Femur (tissue), 1 donor: ENCODE measurements around the gene MAPK8IP3.

Experiments used
- DNase-seq: peaks from one replicate; pipeline ENCODE4 v3.0.0-alpha.2; 2017

The MAPK8IP3 gene

DNA sequence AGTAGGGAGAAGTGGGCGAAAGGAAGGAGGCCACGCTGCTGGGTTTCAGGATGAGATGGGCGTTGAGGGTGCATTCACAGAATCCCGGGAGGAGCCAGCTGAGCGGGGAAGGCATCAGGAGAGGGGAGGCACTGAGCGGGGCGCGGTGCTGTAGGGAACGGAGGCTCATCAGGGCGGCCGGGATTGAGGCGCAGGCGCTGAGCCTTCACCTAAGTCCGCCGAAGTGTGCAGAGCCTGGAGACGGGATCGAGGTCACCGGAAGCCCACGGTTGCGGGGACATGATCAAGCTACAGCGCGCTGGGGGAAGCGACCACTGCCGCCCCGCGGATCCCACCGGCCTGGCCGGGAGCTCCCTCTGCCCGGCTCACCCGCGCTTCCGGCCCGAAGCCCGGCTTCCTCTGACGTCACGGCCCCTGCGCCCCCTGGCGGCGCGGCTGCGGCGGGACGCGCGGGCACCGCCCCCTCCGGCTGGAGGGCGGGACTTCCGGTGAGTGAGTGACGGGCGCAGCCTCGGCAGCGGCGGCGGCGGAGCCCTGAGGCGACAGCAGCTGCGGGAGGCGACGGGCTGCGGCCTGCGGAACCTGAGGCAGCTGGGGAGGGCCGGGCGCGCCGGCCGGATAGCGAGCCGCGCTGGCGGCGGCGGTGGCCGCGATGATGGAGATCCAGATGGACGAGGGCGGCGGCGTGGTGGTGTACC, at the start of gene MAPK8IP3:
MAPK8IP3 (plus strand) TSS at position 508 of the 698 bp plus-strand sequence; CDS start at position 653, 145 bp downstream.
- DNase-seq = peak; percentile 96

DNA sequence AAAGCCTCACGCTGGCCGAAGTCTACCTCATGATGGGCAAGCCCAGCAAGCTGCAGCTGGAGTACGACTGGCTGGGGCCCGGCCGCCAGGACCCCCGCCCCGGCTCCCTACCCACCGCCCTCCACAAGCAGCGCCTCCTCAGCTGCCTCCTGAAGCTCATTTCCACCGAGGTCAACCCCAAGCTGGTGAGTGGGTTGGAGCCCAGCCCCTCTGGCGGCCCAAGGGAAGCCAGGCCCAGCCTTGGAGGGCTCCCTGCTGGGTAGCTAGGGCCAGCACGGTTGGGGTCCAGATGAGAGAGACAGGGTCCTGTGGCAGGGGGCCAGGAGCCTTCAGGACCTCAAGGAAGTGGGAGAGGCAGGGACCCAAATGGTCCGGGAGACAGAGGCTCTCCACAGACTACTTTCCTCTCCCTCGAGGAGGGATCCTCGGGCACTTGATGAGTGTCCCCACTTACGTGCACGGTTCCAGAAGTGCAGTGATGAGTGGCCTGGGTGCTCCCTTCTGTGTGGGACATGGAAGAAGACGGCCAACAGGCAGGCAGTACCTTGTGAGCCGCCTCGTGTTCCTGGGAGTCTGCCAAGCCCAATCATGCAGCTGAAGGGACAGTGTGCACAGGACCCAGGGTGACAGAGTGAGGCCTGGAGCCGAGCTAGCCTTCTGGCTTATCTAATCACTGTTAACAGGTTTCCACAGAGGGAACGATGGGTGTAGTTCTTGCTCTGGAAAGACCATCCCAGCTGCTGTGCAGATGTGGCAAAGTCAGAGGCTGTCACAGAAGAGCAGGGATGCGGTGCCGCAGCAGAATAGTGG, 49.0 kb upstream of the MAPK8IP3 start:
- no peak for DNase-seq

DNA sequence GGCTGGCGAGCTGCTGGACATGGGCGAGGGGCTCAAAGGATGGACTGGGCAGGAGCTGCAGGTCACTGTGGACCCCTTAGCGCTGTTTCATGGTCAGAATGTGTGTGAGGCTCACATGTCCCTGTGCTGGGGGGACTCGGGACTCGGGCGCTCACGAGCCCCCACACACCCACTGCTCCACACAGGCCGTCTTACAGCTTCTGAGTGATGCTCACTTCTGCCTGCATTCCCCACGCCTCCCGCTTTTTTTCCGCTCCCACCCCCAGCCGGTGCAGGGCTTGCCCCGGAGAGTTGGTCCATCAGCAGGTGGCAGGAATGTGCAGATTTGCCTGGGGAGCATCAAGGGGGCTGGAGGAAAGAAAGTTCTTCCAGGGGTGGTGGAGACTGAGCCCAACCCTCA, 48.2 kb upstream of the MAPK8IP3 start:
- no peak for DNase-seq

- no peak for DNase-seq
These were observed 47.0 kb upstream of the MAPK8IP3 start for GRCh38 chr16:1659031-1659430.

- no peak for DNase-seq
These were observed 44.2 kb upstream of the MAPK8IP3 start for GRCh38 chr16:1661826-1662225.

GRCh38 chr16:1662543-1662942, 43.5 kb upstream of the MAPK8IP3 start:
- no peak for DNase-seq

GRCh38 chr16:1665829-1666228, 40.2 kb upstream of the MAPK8IP3 start:
- DNase-seq = no peak

DNA sequence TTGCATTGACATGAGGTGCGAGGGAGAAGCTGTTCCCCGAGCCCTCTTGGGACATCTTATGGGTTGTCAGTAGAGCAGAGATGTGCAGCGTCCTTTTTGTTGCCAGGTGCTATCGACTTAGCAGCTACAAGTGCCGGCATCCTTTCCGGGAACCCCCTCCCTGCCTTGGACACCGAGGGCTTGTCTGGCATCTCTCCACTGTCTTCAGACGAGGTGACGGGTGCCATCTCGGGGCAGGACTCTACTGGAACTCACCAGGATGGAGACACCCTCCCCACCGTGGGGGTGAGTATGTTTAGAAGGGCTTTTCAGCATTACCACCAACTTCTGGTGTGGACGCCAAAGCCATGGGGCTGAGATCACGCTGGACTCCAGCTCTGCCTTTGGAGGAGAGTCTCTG, 39.7 kb upstream of the MAPK8IP3 start:
- DNase-seq = no peak

GRCh38 chr16:1667271-1667670, 38.7 kb upstream of the MAPK8IP3 start:
- DNase-seq = no peak

DNA sequence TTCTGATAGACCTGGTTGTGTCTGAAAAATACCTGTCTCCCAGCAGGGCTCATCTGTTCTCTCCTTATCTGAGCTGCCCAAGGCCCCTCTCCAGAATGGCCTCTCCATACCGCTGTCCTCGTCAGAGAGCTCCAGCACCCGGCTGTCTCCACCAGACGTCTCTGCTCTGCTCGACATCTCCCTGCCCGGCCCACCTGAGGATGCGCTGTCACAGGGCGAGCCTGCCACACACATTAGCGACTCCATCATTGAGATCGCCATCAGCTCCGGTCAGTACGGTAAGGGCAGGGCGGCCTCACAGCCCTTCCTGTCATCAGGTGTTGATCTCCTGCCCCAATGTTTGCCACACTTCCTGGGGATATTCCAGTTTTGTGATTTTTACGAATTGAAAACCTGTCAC, 38.1 kb upstream of the MAPK8IP3 start:
- no peak for DNase-seq

DNA sequence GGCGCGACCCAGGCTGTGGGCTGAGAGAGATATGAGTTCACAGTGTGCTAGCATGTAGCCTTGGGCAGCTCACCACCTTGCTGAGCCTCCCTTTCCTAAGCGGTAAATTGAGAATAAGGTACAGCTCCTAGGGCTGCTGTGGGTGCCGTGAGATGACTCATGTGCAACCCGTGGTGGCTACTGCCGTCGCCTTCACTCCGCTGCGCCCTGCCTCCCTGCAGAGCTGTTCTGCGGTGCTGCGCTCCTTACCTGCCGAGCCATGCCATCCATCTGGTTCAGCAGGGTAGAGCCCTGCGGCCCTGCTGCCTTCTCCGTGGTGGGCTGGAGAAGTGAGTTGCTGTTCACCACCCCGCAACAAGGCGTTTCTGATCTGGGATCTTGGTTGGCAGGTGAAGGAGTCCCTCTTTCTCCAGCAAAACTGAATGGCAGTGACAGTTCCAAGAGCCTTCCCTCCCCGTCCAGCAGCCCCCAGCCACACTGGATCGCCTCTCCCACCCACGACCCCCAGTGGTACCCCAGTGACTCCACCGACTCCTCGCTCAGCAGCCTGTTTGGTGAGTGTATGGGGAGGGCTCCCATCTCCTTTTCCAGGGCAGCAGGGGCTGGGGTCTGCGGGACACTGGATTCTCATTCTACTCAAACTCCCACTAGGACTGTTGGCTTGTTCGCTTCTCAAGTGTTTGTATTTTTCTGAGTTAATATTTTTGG, 37.2 kb upstream of the MAPK8IP3 start:
- no peak for DNase-seq

DNA sequence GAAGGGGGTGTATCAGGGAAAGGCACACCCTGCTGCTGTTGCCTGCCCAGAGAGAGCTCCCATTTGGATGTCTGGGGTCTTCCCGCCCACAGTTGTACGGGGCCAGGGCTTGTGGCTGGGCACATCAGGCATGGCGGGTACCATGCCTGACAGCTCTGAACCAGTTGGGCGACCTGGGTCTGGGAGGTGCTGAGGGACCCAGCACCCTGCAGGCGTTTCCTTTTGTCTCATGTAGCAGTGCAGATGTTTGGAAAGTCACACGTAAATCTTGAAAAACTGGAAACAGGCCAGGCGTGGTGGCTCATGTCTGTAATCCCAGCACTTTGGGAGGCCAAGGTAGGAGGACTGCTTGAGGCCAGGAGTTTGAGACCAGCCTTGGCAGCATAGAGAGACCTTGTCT, 36.3 kb upstream of the MAPK8IP3 start:
- no peak for DNase-seq

DNA sequence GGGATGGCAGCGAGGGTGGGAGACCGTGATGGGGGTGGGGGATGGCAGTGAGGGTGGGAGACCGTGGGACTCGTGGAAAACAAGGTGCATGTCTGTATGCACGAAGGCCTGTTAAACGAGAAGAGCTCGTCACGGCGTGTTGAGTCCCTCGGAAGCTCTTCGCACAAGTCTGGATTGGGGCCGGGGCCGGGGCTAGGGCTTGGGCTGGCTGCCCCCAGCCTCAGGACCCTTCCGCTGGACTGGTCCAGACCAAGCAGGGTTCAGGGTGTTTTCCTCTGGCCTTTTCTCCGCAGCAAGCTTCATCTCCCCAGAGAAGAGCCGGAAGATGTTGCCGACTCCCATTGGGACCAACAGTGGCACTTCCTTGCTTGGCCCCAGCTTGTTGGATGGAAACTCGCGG, 35.6 kb upstream of the MAPK8IP3 start:
- no peak for DNase-seq

GRCh38 chr16:1670866-1671265, 35.1 kb upstream of the MAPK8IP3 start:
- no peak for DNase-seq

DNA sequence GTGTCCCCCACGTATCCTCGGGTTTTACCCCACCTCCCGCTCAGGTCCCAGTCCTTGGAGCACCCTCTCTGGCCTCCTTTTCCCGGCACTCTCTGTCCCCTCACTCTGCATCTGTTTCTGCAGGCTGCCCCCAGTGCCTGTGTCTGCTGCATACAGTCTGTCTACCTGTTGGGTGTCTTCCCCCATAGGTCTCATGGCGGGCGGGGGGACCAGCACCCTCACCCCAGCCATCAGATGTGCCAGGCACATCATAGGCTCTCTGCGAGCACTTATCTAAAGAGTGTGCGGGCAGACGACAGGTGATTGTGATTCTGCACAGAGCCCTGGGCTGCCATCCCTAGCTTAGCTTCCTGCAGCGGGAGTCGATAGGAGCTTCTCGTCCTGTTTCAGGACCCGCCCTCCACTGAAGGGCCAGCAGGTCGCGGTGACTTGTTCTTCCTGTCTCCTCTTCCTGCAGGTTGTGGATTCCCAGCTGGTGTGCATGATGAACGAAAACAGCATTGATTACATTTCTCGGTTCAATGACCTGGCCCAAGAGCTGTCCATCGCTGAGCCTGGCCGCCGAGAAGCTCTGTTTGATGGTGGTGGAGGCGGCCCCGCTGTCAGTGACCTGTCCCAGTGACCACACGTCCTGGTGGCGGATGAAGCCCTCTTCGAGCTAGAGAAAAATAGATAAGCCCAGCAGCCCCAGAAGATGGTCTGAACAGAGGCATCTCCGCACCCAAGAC, 32.4 kb upstream of the MAPK8IP3 start:
- DNase-seq = no peak

DNA sequence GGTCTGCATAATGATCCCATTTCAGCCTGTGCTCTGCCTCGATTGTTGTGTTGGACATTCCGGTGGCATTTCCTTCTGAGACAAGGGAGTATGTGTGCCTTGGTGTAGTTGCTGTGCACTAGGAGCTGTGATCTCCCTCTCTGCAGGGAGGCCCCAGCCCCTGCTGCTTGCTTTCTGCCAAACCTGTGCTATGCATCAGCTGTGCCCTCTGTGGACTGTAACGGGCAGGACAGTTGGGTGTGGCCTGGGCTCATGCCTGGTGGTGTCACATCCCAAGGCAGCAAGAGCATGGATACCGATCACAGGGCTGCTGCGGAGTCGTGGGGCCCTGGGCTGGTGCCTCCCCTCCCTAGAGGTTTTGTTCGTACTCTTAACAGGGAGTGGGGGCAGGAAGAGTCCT, 31.7 kb upstream of the MAPK8IP3 start:
- DNase-seq = no peak

DNA sequence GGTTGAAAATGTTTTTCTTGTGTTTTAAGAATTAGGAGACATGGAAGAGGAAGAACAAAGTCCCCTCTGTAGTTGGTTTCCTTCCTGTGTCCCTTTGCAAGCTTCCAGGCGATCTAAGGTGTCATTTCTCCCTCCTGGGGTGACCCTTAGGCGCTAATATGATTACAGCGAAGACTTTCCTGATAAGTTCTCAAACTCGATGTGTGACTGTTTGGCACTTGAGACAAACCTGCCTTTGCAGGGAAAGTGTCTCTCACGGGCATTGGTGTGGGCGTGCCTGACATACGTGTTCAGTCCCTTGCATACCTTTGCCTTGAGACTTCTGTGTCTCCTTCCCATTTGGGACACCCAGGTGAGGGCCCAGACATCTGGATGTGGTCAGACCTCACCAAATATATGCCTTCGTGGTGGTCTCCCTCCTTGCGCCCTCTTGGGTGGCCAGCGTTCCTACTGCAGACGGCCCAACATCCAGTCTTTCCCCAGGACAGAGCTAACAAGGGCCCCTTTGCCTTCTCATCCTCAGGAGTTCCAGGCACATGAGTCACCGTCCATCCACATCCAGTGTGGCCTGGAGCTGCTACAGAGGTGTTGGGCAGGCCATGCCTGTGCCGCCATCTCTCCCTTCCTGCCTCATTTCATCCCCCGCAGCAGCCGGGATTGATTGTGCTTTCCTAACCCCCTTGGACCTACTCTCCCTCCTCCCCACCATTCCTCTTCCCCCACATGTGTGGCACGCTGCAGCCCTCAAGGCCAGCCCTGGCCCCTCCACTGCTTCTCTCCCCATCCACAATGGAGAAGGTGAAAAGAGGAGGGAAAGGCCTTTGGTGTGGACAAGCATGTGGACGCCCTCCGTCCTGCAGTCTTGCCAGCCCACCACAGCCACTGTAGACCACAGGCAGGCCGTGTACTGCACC, 31.0 kb upstream of the MAPK8IP3 start:
- DNase-seq = no peak

DNA sequence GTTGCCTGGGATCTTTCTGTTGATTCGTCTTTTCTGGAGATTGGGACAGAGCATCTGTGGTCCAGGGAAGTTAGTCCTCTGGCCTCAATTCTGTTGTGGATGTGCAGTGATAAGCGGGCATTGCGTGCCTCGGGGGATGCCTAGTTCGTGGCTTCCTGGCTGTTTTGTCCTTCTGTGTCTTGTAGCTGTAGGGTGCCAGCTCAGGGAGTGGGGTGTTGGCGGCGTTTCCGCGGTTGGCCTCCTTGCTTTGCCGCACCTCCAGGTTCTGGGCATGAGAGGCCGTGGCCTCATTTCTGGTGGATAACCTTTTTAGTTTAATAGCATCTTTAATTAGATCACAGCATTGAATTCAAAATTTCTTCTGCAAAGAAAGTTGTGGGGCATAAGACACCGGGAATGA, 29.3 kb upstream of the MAPK8IP3 start:
- no peak for DNase-seq

DNA sequence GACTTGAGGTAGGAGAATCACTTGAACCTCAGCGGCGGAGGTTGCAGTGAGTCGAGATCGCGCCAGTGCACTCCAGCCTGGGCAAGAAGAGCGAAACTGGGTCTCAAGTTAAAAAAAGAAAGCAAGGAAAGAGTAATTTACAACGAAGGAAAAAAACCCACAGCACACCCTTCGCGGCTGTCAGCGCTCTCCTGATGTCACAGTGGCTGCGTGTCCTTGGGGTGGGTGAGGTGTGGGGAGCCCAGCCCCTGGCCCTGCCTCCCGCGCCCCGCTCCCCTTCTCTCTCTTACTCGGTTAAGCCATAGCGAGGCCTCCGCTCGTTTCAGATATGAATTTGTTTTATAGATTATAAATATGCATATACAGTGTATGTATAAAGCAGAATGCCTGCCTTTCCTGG, 28.7 kb upstream of the MAPK8IP3 start:
- no peak for DNase-seq

- peak; percentile 96 for DNase-seq
These were observed 28.0 kb upstream of the MAPK8IP3 start, which contains the start of gene JPT2 for GRCh38 chr16:1677942-1678499. JPT2 (plus strand) TSS chr16:1678279; CDS start chr16:1678313, 34 bp downstream.

DNA sequence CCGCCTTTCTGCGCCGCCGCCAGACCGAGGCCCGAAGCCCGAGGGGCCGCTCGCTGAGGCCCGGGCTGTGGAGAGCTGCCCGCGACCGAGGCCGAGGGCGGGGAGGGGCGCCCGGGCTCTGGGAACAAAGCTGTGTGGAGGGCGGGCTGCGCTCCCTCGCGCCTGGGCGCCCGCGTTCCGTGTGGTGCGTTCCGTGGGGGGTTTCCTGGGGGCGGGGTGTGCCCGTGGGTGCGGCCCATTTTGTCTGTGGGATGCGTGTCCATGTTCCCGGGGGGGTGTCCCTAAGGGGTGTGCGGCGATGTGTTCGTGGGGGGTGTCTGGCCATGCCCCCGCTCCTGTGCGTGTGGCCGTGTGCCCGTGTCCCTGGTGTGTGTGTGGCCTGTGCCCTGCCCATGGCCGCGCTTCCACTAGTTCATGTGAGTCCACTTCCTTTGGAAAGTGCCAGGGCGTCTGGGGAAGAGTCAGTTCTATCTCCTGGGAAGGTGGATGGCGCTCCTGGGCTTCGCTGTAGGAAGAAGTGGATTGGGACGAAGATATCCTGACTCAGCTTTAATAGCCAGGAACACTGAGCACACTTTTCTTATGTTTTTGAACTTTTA, 27.4 kb upstream of the MAPK8IP3 start:
- DNase-seq = peak; percentile 40
